Kidney glomerular epithelial cell (primary cell): ENCODE results near the gene PLXDC2.
"Not testable (repeated sequence)": the region's sequence is repeated elsewhere in the genome, so short reads cannot be mapped to it uniquely, and the experiment has no call there.

Experiments
- DNase-seq: peaks from one replicate; lab custom pipeline; 2025; lab: John Stamatoyannopoulos, UW

PLXDC2 gene

DNA sequence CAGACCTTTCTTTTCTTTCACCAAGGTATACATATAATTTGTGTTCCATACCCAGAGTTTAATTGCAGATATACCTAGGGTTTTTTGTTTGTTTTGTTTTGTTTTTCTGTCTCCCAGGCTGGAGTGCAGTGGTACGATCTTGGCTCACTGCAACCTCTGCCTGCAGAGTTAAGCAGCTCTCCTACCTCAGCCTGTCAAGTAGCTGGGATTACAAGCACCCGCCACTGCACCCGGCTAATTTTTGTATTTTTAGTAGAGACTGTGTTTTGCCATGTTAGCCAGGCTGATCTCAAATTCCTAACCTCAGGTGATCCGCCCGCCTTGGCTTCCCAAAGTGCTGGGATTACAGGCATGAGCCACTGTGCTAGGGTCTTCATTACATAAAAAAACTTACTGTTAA, 228.9 kb downstream of the PLXDC2 start:
- DNase-seq: not testable (repeated sequence)

DNA sequence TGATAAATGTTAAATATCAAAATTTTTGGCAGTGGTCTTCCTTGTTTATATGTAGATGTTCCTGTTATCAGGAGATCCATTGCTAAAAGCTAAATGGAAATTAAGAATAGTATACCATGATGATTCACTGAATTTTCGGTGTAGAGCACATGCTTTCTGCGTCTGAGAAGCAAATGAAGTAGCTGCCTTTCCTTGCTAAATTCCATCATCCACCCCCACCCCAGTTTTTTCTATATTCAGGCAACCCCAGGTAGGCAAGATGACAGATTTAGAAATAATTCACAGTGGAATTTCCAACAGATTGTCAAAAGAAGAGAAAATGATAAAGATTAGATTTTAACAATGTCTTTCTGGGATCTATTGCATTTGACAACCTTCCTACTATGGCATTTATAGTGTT, 231.9 kb downstream of the PLXDC2 start:
- DNase-seq: no peak

DNA sequence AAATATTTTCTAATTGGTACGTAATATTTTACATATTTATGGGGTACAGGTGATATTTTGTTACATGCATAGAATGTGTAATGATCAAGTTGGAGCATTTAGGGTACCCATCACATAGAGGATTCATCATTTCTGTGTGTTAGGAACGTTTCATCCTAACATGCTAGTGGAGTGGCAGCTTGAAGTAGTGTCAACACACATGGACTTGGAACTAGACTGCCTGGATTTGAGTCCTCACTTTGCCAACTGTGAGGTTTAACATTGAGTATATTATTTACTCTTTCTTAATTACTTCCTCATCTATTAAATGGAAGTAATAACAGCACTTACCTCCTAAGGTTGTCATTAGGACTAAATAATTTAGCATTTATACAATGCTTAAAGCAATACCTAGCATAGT, 241.9 kb downstream of the PLXDC2 start:
- no peak for DNase-seq

DNA sequence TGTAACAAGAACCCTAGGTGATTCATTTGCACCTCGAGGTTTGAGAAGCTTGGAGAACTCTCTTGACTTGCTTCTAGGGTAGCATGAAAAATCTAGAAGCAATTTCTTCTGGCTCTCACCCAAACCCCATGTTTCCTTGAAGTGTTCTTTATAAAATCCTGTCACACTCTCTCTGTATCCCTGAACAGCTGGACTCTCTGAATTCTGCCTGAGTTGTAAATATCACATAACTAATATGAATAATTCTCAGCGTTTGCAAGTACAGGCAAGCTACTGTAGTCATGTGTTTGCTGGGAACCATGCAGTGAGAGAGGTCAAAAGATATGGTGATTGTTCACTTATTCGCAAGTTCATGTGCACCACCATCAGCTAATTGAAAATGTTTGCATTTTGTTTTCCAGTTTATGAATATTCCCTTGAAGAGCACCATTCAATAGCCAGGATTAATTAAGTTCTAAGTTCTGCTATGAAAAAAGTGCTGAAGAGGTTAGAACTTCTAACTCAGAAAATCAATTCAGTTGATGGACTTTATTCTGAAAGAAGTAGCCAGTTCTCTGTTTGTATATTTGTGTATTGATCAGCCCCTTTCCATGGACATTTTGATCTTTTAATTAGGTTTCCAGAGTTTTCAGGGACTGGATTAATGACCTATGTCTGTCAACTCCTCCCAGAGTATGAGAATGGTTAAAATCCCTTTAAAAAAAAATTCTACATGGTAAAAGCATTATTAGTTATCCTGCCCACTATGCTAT, 243.0 kb downstream of the PLXDC2 start:
- DNase-seq: no peak

DNA sequence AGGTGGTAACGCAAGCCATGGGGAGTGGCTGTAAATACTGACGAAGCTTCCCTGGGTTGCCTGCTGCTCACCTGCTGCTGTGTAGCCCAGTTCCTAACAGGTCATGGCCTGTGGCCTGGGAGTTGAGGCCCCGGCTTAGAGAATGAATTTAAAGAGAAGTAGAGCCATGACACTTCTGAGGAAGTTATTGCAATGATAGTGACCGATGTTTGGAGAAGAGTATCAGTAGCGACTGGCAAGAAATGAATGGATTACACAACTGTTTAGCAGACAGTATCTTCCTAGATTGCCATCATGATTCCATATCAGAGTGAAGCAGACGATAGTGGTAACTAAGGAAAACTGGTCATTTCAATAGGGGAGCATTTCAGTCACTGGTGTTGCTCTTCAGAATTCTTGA, 249.6 kb downstream of the PLXDC2 start:
- no peak for DNase-seq

DNA sequence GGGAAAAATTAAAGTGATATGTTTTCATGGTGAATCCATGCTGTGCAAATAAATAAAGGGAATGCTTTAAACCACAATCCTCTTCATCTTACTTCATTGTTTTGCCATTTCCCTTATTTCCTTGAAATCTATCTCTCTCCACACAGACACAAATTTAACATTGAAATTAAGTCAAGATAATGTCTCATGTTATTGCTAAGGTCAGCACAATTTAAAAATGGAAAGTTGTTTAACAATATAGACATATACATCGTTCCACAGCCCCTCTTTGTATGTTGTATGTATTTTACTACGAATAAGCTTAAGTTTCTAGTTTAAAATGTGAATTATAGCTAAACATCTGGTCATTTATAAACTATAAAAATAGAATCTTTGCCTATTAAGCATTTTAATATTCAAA, 256.9 kb downstream of the PLXDC2 start:
- DNase-seq: no peak

DNA sequence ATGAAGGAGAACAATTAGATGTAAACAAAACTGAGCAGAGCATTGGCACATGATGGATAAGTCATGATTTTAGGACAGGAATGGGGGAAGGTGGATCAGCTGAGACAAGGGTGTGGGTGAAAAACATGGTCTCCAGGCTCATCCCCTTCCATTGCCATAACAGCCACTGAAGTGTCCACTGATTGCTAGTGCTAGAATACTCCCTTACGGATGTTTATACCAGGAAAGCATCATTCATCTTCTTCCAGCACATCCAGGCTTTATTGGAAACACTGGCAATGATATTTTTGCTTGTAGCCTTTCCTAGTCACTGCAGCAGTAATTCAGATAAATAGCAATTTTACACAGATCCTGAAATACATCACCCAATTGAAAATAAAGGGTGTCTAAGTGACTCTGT, 259.5 kb downstream of the PLXDC2 start:
- no peak for DNase-seq

DNA sequence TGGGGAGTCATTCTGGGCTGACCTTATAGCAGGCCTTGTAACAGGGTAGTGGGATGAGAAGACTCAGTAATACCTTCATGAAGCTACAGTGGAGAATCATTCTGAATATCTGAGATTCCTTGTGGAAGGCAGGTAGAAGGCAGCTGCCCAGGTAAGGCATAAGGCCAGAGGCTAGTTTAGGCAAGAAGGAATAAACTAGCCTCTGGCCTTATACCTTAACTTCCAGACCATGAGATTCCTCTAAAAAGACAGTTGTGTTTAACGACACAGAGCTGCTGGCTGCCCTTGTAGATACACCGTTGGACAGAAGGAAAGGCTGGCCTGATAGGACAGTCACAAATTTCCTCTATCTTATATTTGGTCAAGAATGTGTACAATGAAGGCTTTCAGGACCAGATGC, 268.2 kb downstream of the PLXDC2 start:
- no peak for DNase-seq

DNA sequence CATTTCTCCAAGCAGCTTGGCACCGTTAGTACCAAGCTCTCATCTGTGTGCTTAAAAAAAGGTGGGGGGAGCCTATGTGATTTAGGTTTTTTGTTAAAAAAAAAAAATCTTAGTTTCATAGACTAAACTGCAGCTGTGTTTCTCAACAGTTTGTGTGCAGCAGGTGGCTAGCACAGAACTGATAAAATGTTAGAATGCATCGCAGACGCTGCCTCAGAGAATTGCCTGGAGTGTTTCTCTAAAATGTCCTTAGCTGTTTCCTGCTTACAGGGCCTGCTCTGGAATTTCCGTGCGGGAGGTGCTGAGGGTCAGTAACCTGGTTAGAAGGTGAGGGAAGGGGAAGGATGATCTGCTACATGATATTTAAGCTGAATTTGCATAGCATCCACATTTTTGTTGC, 268.9 kb downstream of the PLXDC2 start:
- peak; percentile 14 for DNase-seq

DNA sequence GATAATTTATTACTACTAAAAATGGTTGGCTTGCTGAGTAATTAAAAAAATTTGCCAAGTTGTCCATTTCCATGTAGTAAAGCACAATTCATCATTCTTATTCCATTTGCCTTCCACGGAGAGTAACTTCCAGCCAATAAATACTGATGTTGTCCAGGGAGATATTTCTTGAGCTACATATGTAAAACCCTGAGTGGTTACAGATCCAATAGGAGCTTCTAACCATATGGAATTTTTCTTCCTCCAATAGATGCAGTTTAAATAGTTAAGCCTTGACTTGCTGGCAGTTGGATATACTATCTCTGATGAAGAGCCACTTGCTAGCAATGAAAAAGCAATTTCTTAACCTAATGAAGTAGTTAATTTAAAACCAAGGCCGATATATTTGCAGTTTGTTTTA, 271.1 kb downstream of the PLXDC2 start:
- DNase-seq: no peak

DNA sequence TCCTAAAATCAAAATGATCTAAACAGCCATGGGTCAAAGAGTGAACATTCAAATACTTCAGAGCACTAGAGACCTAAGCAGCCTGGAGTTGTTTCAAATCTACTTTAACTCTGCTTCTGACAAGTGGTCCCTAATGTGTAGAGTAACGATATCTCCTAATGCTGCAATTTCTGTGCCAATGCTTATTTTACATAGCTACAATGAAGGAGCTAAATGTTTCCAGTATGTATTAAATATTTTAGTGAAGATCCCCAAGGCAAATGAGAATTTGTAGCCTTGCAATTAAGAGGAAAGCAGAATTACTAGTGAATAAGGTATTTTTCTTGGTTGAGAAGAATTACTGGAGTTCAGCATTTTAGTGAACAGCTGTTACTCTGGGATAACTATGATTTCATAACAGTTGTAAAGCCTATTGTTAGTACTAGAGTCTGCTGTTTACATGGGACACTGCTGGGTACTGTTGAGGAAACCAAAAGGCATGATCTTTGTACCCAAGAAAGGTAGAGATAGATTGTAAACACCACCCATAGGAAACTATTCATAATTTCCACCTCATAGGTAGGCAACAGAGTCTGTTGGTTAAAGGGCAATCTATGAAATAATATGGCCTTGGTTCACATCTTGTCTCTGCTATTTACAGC, 271.9 kb downstream of the PLXDC2 start:
- no peak for DNase-seq

DNA sequence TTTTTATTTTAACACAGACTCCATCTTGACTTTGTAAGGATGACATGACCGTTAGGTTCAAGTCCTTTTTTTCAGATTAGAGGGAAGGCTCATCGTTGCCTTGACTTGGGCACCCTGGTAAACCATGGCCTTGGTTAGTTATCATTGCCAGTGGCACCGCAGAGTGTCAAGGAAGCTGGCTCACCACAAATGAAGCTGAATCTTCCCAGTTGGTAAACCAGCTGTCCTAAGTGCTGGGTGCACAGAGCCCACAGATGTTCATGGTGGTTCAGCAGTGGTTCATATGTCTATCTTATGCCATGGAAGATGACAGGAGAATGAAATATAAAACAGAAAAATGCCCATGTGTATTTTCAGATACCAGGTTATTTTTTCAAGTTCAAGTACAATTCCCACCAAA, 273.6 kb downstream of the PLXDC2 start:
- DNase-seq: no peak

DNA sequence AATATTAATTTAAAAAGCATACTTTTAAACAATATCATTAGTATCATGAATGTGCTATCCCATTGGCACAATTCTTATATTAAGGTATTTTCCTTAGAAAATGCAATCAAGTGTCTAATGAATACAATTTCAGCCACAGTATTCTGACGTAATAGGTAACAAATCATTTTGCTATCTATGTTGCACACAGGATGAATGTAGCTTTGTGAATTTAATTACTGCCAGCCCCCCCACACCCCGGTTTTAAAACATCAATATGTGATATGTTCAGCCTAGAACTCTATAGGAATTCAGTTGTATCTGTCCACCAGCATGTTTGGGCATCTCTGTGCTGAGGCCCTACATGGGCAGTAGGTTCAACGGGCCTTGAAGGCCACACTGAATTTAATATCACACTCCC, 274.6 kb downstream of the PLXDC2 start:
- DNase-seq: no peak

DNA sequence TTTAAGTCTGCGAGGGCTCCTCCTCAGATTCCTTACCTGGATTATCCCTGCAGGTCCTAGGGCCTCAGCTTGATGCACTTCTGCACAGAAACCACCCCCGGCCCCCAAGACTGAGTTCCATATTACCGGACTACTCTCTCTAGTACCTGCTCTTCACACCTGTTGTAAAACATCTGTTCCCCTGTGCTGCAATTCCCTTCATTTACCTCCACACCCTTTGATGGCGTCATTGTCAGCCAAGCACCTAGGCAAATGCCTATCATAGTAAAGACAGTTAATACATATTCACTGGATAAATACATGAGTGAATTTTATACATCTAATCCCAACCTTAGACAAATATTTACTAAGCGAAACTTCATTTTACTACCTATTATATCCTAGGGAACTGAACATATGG, 275.5 kb downstream of the PLXDC2 start:
- no peak for DNase-seq

DNA sequence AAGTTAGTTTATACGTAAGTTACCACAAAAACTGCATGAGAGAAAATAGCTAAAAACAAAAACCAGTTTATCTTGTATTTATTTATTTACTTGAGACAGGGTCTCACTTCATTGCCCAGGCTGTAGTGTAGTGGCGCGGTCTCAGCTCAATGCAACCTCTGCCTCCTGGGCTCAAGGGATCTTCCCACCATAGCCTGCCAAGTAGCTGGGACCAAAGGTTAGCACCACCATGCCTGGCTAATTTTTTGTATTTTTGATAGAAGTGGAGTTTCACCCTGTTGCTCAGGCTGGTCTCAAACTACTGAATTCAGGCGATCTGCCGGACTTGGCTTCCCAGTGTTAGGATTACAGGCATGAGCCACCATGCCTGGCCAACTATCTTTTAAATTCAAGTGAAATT, 277.4 kb downstream of the PLXDC2 start:
- DNase-seq: no peak

DNA sequence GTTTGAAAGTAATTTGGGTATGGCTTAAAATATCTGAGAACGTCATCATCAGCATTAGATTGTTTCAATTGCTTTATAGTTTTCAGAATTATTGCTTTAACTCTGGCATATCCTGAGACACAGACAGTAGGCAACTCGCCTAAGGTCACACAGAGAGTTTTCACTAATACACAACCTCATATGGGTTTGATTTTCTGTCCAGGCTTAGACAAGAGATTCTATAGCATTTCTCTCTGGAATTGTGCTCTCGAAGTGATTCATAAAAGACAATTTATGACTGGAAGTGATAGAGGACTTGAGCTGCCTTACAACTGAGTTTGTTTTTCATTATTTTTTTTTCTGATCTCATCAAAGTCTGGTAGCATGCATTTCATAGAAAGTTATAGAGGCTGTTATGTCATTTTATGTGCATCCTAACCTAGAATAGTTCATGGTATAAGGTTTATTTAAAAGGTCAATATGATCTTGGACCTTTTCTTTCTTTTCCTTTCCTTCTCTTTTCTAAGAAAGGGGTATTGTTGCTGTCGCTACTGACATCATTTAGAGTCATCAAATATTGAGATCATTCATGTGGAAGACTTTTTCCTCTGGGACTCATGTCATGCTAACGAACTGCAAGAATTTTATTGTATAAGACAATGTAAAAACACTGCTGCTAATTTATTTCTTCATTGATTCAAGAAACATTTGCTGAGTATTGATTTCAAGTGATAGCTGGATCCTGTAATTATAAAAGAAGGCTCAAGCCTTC, 278.2 kb downstream of the PLXDC2 start:
- no peak for DNase-seq

DNA sequence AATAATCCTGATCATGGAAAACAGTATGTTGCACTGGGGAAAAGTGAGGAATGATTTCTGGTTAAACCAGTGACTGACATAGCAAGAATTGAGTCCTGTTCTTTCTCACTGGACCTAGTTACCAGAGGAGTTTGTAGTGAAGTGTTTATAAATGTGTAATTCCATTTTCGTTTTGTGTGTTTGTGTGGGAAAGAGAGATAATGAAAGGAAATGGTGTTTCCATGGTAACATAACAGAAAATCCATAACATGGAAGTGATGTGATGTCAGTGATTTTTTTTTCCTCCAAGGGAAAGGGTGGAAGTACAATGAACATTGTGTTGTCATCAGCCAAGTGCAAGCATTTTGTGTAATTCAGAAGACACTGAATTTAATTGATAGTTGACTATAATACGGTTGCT, 283.9 kb downstream of the PLXDC2 start:
- peak; percentile 34 for DNase-seq

DNA sequence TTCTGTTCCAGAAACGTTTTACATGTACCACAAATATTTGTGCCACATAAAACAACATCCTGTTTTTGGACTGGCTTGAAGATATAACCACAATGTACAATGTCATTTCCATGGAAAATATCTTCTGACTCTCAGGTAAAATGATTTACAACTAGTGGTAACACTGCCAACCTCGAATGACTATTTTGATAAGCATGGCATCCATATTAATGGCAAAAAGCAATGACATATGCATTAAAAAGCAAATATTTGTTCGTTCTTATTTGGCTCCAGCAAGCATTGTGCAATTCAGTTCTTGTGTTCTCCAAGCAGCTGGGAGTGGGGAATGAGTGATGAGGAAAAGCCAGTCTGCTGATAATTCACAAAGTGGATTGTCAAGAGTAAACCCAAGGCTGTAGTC, 289.0 kb downstream of the PLXDC2 start:
- DNase-seq: no peak

DNA sequence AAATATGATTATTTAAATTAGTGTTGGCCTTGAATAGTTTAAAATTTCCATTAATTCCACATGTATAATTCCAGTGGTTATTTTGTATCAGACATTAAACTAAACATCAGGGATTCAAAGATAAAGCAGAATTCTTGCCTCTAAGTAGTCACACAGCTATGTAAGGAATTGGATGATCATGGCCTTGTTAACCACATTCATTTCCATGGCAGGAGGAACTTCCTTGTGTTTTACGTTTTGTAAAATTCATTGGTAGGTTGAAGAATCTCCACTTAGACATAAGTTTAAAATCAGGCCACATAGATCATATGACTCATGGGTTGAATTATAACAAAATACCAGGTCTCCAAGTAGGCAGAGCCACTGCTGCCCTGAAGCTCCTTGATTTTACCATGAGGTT, 289.7 kb downstream of the PLXDC2 start:
- peak; percentile 69 for DNase-seq

DNA sequence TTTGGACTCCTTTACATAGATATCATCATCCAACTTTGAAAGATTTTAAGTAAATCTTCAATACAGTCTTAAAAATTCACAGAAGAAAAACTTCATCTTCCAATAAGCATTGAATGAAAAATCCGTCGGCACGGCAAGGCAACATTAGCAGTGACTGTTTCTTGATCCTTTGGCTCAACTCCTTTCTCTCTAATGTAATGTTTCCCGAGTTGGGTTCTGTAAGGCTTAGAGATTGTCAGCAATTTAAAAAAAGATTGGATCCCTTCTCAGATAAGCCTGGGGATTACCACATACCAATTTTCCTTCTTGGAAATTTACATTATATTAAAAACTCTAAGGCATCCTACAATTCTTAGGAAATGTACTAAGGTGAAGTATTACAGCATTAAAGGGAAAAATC, 291.8 kb downstream of the PLXDC2 start:
- no peak for DNase-seq

DNA sequence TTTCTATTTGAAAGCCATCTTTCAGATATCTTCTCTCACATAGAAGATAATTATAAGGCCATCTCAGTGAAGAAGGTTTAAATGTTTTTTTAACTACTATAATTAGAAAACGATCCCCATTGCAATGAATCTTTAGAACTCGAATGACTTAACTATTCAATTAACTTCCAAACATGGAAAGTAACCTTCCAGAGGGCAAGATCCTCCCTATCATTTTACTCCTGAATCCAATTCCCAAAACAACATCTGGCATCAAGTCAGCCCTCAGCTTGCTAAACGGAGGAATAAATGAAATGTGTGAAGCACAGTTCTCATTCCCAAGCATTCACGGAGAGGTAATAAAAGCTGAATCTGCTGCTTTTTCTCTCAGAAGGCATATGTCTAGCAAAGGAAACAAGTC, 293.4 kb downstream of the PLXDC2 start:
- DNase-seq: no peak

DNA sequence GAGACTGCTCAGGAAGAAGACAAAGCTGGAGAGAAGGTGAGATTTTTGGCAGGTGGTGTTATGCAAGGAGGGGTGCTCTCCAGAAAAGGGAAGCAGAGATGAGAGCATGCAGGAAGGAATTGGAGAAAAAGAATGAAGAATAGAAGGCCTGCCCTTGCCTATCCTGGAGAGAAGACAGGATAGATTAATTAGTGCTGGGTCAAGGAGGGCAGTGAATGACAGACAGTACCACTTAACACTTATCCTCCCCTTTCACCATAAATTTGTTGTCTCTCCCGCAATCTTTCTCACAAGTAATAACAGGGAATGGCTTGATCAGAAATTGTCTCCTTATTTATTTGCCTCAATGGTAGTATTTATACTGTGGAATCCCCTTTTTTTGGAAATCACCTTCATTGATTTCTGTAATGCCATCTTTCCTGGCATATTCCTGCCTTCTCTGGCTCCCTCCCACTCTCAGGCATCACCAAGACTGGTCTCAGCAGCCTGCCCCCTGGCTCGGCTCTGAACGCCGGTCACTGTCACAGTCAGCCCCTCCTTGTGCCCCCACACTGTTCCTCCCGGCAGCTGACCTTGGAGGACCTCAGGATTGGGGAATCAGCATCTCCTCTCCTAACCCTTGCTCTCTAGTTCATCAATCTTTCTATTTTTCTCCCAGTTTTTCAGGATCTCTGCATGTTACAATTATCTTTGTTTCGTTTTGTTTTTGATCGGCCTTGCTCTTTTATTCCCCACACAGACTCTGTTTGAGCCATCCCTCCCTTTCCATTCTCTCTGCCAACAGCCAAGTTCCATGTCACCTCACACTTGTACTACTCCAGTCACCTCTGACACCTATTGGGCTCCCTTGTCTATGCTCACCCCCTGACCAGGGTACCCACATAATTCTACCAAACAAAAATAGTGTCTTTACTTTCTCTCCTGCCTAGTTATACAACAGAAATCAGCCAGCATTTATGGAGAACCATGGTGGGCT, 294.2 kb downstream of the PLXDC2 start:
- DNase-seq: no peak
